GM12878 (cell line): Measurements from ENCODE around the gene GPR6. TPM values are rescaled to one million over a fixed set of nuclear protein-coding genes. Genes with fewer than 3 reads are reported as not detected.
A peak's percentile ranks its signal among the peaks of the same experiment; 100 is the strongest.

Experiments
- ATAC-seq: fragments of 200-7000 bp; cut with Tn5 transposase; 3 replicates; pipeline ENCODE4 v1.9.1; 2020; ENCODE audit warnings: mild to moderate bottlenecking, moderate library complexity
- BruUV-seq: library from RNA; stranded (reverse); fragments of 400-500 nt; replicated peaks from 2 replicates; lab custom pipeline; 2021; lab: Mats Ljungman, UMichigan
- CTCF ChIA-PET: fragments of 300-600 bp; sonication (Branson Sonifier 250); formaldehyde crosslinking; extraction: SDS; loops from one replicate; lab custom pipeline; 2021; ENCODE audit warnings: inconsistent platforms; lab: Yijun Ruan, JAX
- POLR2A ChIA-PET: fragments of 350-600 bp; formaldehyde crosslinking; extraction: SDS; loops from one replicate; lab custom pipeline; 2021; ENCODE audit warnings: inconsistent platforms; lab: Charles Lee
- RAD21 ChIA-PET: fragments of 300-600 bp; sonication (Branson Sonifier 250); formaldehyde crosslinking; loops from one replicate; lab custom pipeline; 2023; ENCODE audit warnings: antibody characterized with exemption; ENCODE audit not compliant: unreplicated experiment; lab: Charles Lee
- SMC1A ChIA-PET: fragments of 300-600 bp; sonication (Branson Sonifier 250); formaldehyde crosslinking; loops from one replicate; lab custom pipeline; 2023; ENCODE audit not compliant: unreplicated experiment, uncharacterized antibody; lab: Charles Lee
- DNase-seq: peaks from one replicate; pipeline ENCODE4 v3.0.0-alpha.2; 2011; ENCODE audit warnings: low read depth, low spot score
- FAIRE-seq: peaks from 3 replicates; lab custom pipeline; 2011; peaks lifted over from hg19 to GRCh38; lab: Jason Lieb, UNC
- H2AFZ ChIP-seq: 2 replicates; pipeline ENCODE4 v1.6.0; 2011; ENCODE audit warnings: low read depth, low read length, control low read depth; ENCODE audit not compliant: control insufficient read depth
- H3K27ac ChIP-seq: 2 replicates; pipeline ENCODE4 v1.5.1; 2011; ENCODE audit warnings: control low read depth; ENCODE audit not compliant: control insufficient read depth, insufficient read depth
- H3K27me3 ChIP-seq, 2 experiments: replicated peaks in 1 of 2; 2 replicates each; pipeline versions ENCODE4 v1.6.0 to v1.6.1; 2011; ENCODE audit warnings: low read length in 1 of 2; ENCODE audit not compliant: control insufficient read depth in 2 of 2, insufficient read depth in 2 of 2
- H3K36me3 ChIP-seq, 2 experiments: 2 replicates each; pipeline ENCODE4 v1.5.1; 2011; ENCODE audit warnings: low read length in 1 of 2; ENCODE audit not compliant: control insufficient read depth in 2 of 2, insufficient read depth in 2 of 2
- H3K4me1 ChIP-seq: 2 replicates; pipeline ENCODE4 v1.6.1; 2011; ENCODE audit warnings: mild to moderate bottlenecking, low read length, moderate library complexity, mixed read lengths; ENCODE audit not compliant: control insufficient read depth, insufficient read depth
- H3K4me2 ChIP-seq: 2 replicates; pipeline ENCODE4 v1.6.0; 2011; ENCODE audit warnings: control low read depth; ENCODE audit not compliant: control insufficient read depth, insufficient read depth
- H3K4me3 ChIP-seq: fragments of 200-600 bp; sonication (generic); 2 replicates; pipeline ENCODE4 v1.5.1; 2016
- H3K79me2 ChIP-seq: 2 replicates; pipeline ENCODE4 v1.6.0; 2011; ENCODE audit warnings: low read length; ENCODE audit not compliant: control insufficient read depth, insufficient read depth
- H3K9ac ChIP-seq: 2 replicates; pipeline ENCODE4 v1.8.0; 2011; ENCODE audit warnings: low read length, control low read depth, mixed read lengths; ENCODE audit not compliant: control insufficient read depth, insufficient read depth
- H3K9me3 ChIP-seq: replicated peaks from 3 replicates; pipeline ENCODE4 v1.5.1; 2011; ENCODE audit warnings: mild to moderate bottlenecking, low read length; ENCODE audit not compliant: control insufficient read depth, insufficient read depth
- H4K20me1 ChIP-seq: 2 replicates; pipeline ENCODE4 v1.6.0; 2011; ENCODE audit not compliant: control insufficient read depth, insufficient read depth
- HDAC2 ChIP-seq: fragments of 200-600 bp; sonication (generic); IDR thresholded peaks from 2 replicates; pipeline ENCODE4 v1.6.1; 2017
- KLF5 ChIP-seq: fragments of 450-650 bp; IDR thresholded peaks from 2 replicates; pipeline ENCODE4 v1.6.1; 2014; ENCODE audit warnings: mild to moderate bottlenecking; ENCODE audit not compliant: partially characterized antibody
- NKRF ChIP-seq: fragments of 450-650 bp; conservative IDR thresholded peaks from 2 replicates; pipeline ENCODE4 v1.6.1; 2017; ENCODE audit warnings: mild to moderate bottlenecking, moderate library complexity
- ZNF622 ChIP-seq: fragments of 450-650 bp; IDR thresholded peaks from 2 replicates; pipeline ENCODE4 v1.6.1; 2017; ENCODE audit warnings: mild to moderate bottlenecking, inconsistent platforms
- WGBS: methylation state at CpG from one replicate; pipeline ENCODE4 v1.1.6; 2016; ENCODE audit warnings: low lambda C conversion rate; ENCODE audit not compliant: insufficient replicate concordance, insufficient coverage; ENCODE audit errors: missing lambda C conversion rate; 5-methylcytosine and 5-hydroxymethylcytosine counted together
- in situ Hi-C: fragments of 300-500 bp; cut with MboI; formaldehyde crosslinking; loops from 9 replicates; pipeline ENCODE4 v1.14.3; 2018; ENCODE audit warnings: mixed read lengths
- intact Hi-C: fragments of 100-400 bp; cut with micrococcal nuclease; formaldehyde crosslinking; loops from one replicate; pipeline ENCODE4 v1.14.2; 2022; ENCODE audit not compliant: unreplicated experiment
- polyA plus RNA-seq, 11 experiments: library from polyadenylated mRNA; depleted of rRNA in 4 of 11; unstranded in 6 of 11; stranded (reverse) in 5 of 11; fragments of >200 nt; fragmentation: Nextera tagmentation in 4 of 11; fragmentation: Illumina TruSeq in 1 of 11; extraction: Ambion mirVana in 4 of 11; extraction: Trizol in 1 of 11; gene quantifications; 1 replicate in 1 of 11; 2 replicates in 10 of 11; pipeline versions ENCODE4 v1.2.1 to v1.2.3, GENCODE V29; 2011 to 2016; ENCODE audit warnings: inconsistent platforms in 2 of 11, missing spikeins in 2 of 11, low read depth in 1 of 11
- total RNA-seq, 4 experiments: library from RNA; depleted of rRNA in 3 of 4; stranded (reverse); fragments of >200 nt in 3 of 4; fragmentation: Illumina TruSeq in 1 of 4; extraction: Trizol in 1 of 4; gene quantifications; 2 replicates each; pipeline versions ENCODE4 v1.2.1 to v1.2.3, GENCODE V29; 2013 to 2021
- TF ChIP-seq, protein P1 (sequence below): IDR thresholded peaks from 2 replicates; pipeline ENCODE4 v1.6.1; 2012; ENCODE audit warnings: low read length, inconsistent platforms
- TF ChIP-seq, protein P2 (sequence below): IDR thresholded peaks from 2 replicates; pipeline ENCODE4 v1.6.1; 2012; ENCODE audit warnings: mild to moderate bottlenecking, low read depth, low read length

Gene GPR6
- total and polyA plus RNA-seq, 10 of the 15 experiments (the other 5 are each of a cell fraction or from before 2014, with no cell fraction given), result not detected

DNA sequence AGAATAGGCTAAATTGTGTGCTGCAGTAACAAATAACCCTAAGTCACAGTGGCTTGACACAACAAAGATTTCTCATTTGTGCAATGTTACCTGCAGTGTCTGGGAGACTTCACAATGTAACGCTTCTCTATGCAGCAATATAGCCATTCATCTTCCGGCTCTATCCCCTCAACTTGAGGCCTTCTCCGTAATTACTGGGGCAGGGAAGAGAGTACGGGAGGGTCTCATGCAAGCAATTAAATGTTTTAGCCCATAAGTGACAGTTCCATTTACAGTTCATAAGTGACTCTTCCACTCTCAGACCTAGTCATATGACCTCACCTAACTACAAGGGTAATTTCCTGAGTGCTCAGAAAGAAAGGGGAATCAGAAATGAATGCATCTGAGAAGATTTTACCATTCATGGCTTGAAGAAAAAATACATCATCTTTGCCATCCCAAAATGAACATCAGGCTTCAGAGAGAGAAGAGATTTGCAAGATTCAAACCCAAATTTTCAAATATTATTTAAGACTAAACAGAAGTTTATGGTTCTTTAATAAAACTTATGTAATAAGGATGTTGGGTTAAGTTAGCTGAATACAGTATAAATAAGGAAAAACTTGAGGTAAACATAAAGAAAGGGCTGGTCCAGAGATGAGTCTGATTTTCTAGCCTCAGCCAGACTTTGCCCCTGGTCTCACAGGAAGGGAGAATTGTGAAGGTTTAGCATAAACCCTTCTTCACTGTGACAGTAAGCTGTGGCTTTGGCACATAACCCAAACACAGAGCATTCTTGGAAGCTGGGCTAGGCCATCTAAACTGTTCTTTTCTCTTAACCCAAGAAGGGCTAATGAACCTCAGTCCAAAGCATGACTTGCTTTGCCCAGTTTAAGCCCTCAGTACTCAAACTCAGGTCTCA, 13.3 kb downstream of the GPR6 start (continued):
- no peak for TF ChIP-seq NKRF
- no peak for TF ChIP-seq HDAC2
- no peak for TF ChIP-seq ZNF622

GRCh38 chr6:109998159-109998785, 20.2 kb downstream of the GPR6 start:
- no peak for FAIRE-seq
- POLR2A ChIA-PET, result no interaction called here
- ATAC-seq, result no peak

More at GRCh38 chr6:109998159-109998785, 20.2 kb downstream of the GPR6 start:
- TF ChIP-seq NKRF (no peak), KLF5 (no peak)
- TF ChIP-seq, protein P1, sequence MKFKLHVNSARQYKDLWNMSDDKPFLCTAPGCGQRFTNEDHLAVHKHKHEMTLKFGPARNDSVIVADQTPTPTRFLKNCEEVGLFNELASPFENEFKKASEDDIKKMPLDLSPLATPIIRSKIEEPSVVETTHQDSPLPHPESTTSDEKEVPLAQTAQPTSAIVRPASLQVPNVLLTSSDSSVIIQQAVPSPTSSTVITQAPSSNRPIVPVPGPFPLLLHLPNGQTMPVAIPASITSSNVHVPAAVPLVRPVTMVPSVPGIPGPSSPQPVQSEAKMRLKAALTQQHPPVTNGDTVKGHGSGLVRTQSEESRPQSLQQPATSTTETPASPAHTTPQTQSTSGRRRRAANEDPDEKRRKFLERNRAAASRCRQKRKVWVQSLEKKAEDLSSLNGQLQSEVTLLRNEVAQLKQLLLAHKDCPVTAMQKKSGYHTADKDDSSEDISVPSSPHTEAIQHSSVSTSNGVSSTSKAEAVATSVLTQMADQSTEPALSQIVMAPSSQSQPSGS, result no peak
- TF ChIP-seq, protein P2, sequence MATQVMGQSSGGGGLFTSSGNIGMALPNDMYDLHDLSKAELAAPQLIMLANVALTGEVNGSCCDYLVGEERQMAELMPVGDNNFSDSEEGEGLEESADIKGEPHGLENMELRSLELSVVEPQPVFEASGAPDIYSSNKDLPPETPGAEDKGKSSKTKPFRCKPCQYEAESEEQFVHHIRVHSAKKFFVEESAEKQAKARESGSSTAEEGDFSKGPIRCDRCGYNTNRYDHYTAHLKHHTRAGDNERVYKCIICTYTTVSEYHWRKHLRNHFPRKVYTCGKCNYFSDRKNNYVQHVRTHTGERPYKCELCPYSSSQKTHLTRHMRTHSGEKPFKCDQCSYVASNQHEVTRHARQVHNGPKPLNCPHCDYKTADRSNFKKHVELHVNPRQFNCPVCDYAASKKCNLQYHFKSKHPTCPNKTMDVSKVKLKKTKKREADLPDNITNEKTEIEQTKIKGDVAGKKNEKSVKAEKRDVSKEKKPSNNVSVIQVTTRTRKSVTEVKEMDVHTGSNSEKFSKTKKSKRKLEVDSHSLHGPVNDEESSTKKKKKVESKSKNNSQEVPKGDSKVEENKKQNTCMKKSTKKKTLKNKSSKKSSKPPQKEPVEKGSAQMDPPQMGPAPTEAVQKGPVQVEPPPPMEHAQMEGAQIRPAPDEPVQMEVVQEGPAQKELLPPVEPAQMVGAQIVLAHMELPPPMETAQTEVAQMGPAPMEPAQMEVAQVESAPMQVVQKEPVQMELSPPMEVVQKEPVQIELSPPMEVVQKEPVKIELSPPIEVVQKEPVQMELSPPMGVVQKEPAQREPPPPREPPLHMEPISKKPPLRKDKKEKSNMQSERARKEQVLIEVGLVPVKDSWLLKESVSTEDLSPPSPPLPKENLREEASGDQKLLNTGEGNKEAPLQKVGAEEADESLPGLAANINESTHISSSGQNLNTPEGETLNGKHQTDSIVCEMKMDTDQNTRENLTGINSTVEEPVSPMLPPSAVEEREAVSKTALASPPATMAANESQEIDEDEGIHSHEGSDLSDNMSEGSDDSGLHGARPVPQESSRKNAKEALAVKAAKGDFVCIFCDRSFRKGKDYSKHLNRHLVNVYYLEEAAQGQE, result peak; percentile 55; the same call in 1 of the 2 replicates
- H3K4me2 ChIP-seq, result no peak overlapping the region
- ChIA-PET RAD21 (no interaction called here), SMC1A (interaction anchor here (0.7 kb wide), 1 partner anchor 30 kb away, joined by 3 read pairs; no protein-coding TSS in a partner anchor), CTCF (no interaction called here)
- intact Hi-C loops, result no loop called here
- no peak overlapping the region for H3K4me3 ChIP-seq
- in situ Hi-C loops, result no loop called here
- no peaks in the 10 kb centered on the region for H3K9me3 ChIP-seq
- H3K9ac ChIP-seq, result no peak overlapping the region
- no peaks in the 10 kb centered on the region for H3K36me3 ChIP-seq
- no peaks in the 10 kb centered on the region for H3K4me1 ChIP-seq
- DNase-seq, result no peak
- H4K20me1 ChIP-seq, result no peaks in the 10 kb centered on the region
- H2AFZ ChIP-seq, result no peak overlapping the region
- peaks cover 0 to 3% of the 10 kb centered on the region in 2 experiments; a peak in 1 of 4 replicates for H3K27me3 ChIP-seq
- 15% methylated on average over 3 of the region's 3 CpGs for WGBS
- no peaks in the 10 kb centered on the region for H3K79me2 ChIP-seq
- no peak overlapping the region for H3K27ac ChIP-seq
- no TSS peak for BruUV-seq
